HL-60 (cell line): ENCODE data around the gene CFAP141.
"Not testable (repeated sequence)": the region's sequence is repeated elsewhere in the genome, so short reads cannot be mapped to it uniquely, and the experiment has no call there.

ENCODE experiments used
- DNase-seq, 2 experiments: peaks; one replicate each; pipeline ENCODE4 v3.0.0-alpha.2; 2010 to 2020; ENCODE audit warnings: low read depth in 1 of 2, low spot score in 1 of 2
- H3K27ac ChIP-seq: fragments of 250-450 bp; sonication (Bioruptor Pico); replicated peaks from 2 replicates; pipeline ENCODE4 v1.5.1; 2020; ENCODE audit warnings: mild to moderate bottlenecking, moderate library complexity
- H3K27me3 ChIP-seq: fragments of 250-450 bp; sonication (Bioruptor Pico); 2 replicates; pipeline ENCODE4 v1.5.1; 2021; ENCODE audit warnings: mild to moderate bottlenecking, moderate library complexity; ENCODE audit not compliant: insufficient read depth, poor library complexity, severe bottlenecking
- H3K4me3 ChIP-seq: replicated peaks from 2 replicates; pipeline ENCODE4 v1.5.1; 2011; ENCODE audit warnings: mild to moderate bottlenecking, control low read depth, low read length; ENCODE audit not compliant: insufficient read depth
- CTCF ChIP-seq: IDR thresholded peaks from one replicate; pipeline ENCODE4 v1.5.1; 2011; ENCODE audit warnings: low read length, control low read depth, inconsistent platforms; ENCODE audit not compliant: insufficient read depth
- GABPA ChIP-seq: IDR thresholded peaks from 2 replicates; pipeline ENCODE4 v1.6.1; 2012; ENCODE audit warnings: low read depth
- POLR2AphosphoS5 ChIP-seq: IDR thresholded peaks from 2 replicates; pipeline ENCODE4 v1.6.1; 2012; ENCODE audit warnings: low read depth
- REST ChIP-seq: IDR thresholded peaks from 2 replicates; pipeline ENCODE4 v1.6.1; 2012; ENCODE audit warnings: low read depth; ENCODE audit not compliant: insufficient replicate concordance
- SPI1 ChIP-seq: IDR thresholded peaks from 2 replicates; pipeline ENCODE4 v1.6.1; 2012; ENCODE audit warnings: low read depth, mild to moderate bottlenecking, borderline replicate concordance

CFAP141 gene

GRCh38 chr1:154237435-154237834, 31.3 kb upstream of the CFAP141 start:
- no peak overlapping the region for H3K27ac ChIP-seq
- H3K27me3 ChIP-seq = no peaks in the 10 kb centered on the region

GRCh38 chr1:154236855-154237254, 30.7 kb upstream of the CFAP141 start:
- no peak for TF ChIP-seq CTCF
- no peak for TF ChIP-seq SPI1
- no peaks in the 10 kb centered on the region for H3K27me3 ChIP-seq
- H3K4me3 ChIP-seq = no peak overlapping the region
- DNase-seq = no peak
- H3K27ac ChIP-seq = no peak overlapping the region

More at GRCh38 chr1:154237435-154237834, 31.3 kb upstream of the CFAP141 start:
- H3K4me3 ChIP-seq = no peak overlapping the region
- no peak for TF ChIP-seq REST
- no peak for TF ChIP-seq SPI1
- no peak for DNase-seq

GRCh38 chr1:154233127-154233526, 27.0 kb upstream of the CFAP141 start:
- not testable (repeated sequence) for H3K27ac ChIP-seq, H3K27me3 ChIP-seq, DNase-seq, H3K4me3 ChIP-seq

GRCh38 chr1:154231112-154231511, 25.0 kb upstream of the CFAP141 start:
- H3K4me3 ChIP-seq, H3K27me3 ChIP-seq, DNase-seq, H3K27ac ChIP-seq: not testable (repeated sequence)

GRCh38 chr1:154225370-154225769, 19.2 kb upstream of the CFAP141 start:
- no peak overlapping the region for H3K4me3 ChIP-seq
- no peaks in the 10 kb centered on the region for H3K27me3 ChIP-seq
- DNase-seq = no peak
- no peak overlapping the region for H3K27ac ChIP-seq
- TF ChIP-seq REST = no peak
- no peak for TF ChIP-seq SPI1
- no peak for TF ChIP-seq GABPA
- no peak for TF ChIP-seq CTCF
- TF ChIP-seq POLR2AphosphoS5 = no peak
